CD4-positive, alpha-beta T cell treated with Interleukin-4 for 1 hour (primary cell): Measurements from ENCODE around the gene SDS.
A peak's percentile ranks its signal among the peaks of the same experiment; 100 is the strongest.
"Not testable (repeated sequence)": the region's sequence is repeated elsewhere in the genome, so short reads cannot be mapped to it uniquely, and the experiment has no call there.

Experiments
- DNase-seq, 2 donors: peaks; one replicate each; pipeline ENCODE4 v3.0.0-alpha.2; 2020 to 2022

SDS gene

DNA sequence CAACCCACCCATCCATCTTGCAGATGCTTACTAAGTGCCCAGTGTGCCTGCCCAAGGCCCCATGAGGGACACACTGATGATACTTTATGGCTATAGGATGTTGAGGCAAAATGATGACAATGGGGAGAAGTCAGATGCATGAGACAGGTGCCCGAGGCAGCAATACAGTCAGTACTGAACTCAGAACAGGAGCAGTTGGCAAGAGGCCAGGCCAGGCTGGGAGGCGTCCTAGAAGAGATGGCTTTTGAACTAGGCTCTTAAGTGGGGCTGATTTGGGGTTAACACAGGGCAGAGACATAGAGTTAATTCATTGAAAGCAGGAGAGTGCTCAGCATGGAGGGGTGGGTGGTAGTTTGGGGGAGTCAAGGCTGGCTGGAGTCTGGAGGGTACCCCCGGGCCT is 29.7 kb downstream of the SDS start:
- no peak for DNase-seq

DNA sequence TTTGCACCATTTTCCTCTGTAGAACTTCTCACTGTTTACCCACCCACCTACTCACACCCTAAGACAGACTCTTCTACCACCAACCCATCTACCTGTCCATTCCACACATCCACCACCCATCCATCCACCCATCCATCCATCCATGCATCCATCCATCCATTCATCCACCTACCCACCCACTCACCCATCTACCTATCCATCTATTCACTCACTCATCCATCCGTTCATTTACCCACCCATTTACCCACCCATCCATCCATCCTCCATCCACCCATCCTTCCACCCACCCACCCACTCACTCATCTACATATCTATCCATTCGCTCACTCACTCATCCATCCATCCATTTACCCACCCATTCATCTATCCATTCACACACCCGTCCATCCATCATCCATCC is 30.2 kb downstream of the SDS start:
- DNase-seq, result no peak

DNA sequence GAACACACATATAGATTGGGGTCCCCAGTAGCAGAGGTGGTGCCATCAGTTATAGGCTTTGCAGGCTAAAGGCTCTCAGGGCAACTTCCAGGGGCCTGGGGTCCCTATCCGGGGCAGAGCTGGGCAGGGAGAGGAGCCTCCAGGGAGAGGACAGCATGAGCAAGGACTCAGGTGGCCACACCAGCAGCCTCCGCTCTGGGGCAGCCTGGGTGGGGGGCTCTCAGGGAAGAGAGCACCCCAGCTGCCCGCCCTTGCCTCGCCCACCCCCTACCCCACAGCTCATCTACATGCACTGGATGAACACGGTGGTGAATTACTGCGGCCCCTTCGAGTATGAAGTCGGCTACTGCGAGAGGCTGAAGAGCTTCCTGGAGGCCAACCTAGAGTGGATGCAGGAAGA is 31.3 kb downstream of the SDS start:
- no peak for DNase-seq

DNA sequence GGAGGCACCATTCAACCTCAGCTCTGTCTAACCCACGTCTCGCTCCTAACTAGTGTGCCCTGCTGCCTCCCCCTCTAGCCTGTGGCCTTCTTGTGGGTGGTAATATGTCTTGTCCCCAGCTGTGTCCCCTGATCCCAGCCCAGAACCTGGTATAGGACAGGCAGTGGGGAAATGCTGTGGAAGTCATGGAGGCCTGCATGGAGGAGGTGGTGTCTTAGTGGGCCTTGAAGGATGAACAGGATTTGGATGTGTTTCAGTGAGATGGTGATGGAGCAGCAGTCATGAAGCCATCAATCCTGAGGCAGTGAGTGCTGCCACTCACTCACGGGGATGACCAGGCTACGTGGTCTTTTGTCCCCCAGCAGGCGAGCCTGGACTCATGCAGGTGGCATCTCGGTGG is 31.9 kb downstream of the SDS start:
- DNase-seq, result no peak

DNA sequence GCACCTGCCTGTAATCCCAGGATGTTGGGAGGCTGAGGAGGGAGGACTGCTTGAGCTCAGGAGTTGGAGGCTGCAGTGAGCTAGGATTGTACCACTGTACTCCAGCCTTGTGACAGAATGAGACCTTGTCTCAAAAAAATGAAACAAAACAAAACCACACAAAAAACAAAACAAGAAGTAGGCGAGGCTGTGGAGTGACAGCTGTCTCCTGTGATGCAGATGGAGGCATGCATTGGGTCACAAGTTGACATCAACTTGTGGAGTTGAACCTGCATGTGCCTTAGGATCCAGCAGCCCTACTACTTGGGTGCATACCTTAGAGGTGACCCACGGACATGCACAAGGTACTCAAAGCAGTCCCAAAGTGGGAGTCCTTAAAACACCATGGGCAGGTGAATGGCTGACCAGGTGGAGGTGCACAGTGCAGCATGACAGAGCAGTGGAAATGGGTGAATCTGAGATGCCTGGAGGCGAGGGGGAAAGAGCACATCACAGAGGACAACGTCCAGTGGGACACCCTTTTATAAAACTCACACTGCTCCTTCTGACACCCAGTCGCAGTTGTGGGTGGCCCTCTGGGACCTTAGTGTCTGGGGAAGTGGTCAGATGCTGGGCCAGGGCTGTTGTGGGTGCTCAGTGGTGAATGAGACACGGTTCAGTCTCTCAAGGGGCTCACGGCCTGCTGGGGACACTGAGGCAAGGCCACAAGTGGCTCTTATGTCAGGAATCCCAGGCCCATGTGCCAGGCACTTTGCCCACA is 32.6 kb downstream of the SDS start:
- no peak for DNase-seq

DNA sequence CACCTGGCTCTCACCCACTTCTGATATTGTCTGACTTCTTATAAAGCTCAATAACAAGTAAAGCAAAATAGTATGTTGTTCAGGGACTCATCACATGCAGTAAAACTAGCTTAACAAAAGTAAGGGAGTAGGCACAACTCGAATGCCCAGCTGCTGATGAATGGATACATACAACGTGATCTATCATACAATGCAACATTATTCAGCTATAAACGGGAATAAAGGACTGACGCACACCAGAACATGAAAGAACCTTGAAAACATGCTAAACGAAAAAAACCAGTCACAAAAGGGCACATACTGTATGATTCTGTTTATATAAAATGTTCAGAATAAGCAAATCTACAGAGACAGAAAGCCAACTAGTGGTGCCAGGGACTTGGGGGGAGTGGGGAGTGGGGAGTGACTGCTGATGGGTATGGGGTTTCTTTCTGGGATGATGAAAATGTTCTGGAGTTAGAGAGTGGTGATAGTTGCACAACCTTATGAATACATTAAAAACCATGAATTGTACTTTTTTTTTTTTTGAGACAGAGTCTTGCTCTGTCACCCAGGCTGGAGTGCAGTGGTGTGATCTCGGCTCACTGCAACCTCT is 34.2 kb downstream of the SDS start:
- DNase-seq, result no peak

DNA sequence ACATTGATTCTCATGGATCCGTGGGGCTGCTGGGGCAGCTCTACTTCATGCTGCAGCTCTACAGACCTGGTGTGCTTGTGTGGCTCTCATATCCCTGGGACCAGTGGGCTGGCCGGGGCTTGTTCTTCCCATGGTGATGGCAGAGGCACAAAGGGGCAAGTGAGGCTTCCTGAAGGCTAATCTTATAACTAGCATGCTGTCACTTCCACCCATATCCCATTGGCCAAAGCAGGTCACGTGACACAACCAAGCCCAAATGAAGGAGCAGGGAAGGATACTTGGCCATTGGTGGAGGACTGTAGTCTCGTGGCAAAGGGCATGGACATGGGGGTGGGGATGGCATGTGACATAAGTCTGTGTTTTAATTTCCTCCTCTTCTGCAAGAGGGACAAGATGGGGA is 35.4 kb downstream of the SDS start:
- no peak for DNase-seq

DNA sequence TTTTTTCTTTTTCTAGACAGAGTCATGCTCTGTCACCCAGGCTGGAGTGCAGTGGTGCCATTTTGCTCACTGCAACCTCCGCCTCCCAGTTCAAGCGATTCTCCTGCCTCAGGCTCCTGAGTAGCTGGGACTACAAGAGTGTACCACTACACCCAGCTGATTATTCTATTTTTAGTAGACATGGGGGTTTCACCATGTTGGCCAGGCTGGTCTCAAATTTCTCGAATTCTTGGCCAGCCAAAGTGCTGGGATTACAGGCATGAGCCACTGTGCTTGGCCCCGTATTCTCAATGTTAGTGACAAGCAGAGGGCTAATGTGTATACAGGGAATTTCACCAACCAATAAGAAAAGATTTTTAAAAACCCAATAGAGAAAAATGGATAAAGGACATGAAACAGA is 36.9 kb downstream of the SDS start:
- DNase-seq, result no peak

DNA sequence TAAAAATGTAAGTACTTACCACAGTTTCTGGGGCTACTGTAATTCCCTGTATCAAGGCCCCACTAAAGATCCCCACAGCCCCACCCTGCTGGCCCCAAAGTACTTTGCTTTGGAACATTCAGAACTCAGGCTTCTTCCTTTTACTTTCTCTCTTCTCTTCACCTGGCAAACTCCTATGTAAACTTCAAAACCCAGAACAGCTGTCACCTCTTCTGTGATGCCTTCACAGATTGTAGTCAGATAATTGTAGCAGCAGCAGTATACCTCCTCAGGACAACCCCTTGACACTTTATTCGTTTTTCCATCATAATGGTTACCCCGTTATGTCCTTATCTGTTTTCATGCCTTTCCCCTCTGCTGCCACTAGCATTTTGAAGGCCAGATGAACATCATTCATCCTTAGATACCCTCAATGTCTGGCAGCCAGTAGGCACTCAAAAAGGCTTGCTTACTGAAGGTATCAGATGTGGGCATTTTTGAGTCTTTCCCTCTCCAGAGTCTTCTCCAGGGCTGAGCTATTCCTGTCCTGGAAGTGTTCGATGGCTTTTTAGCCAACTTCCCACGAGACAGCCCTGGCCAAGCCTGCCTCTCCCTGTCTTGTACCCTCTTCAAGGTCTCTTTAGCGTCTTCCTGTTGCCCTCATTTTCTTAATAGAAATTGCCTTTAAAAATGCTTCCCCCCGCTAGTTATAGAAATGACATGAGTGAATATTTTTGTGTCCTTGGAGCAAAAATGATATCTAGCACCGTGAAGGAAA is 37.9 kb downstream of the SDS start:
- no peak for DNase-seq

DNA sequence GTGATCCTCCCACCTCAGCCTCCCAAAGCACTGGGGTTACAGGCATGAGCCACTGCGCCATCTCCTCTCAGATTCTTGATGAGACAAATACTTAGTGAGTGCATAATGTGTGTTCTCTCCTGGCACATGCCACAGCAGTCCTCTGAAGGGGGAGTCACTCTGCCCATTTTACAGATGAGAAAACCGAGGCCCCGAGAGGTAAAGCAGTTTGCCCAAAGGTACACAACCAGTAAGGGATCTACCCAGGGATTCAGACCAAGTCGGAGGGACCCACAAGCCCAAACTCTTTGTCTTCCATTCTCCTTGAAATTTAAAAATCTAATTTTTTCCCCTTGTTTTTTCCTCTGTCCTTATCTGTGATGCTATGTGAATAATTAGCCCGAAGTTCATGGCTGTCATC is 39.0 kb downstream of the SDS start:
- DNase-seq, result no peak

DNA sequence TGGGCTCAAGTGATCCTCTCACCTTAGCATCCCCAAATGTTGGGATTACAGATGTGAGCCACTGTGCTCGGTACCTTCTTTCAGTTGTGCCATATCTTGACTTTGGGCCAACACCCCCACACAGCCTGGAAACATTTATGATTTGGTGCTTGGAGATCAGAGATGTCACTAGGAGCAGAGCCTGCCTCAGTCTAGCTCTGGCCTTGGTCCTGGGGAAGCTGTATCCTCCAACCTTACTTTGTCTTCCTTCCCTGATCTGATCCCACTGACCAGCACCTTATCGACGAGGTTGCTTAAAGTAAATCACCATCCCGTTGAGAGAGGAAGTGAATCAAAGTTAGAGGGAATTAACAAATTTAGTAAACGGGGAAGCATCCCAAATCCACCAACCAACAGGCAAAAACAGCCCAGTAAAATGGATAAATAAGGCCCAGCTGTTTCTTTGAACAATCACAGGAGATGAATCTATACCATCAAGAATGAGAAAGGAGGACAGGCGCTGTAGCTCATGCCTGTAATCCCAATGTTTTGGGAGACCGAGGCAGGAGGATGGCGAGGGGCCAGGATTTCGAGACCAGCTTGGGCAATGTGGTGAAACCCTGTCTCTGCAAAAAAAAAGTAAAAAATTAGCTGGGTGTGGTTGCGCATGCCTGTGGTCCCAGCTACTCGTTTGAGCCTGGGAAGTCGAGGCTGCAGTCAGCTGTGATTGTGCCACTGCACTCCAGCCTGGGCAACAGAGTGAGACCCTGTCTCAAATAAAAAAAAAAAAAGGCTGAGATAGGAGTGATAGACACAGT is 41.9 kb downstream of the SDS start:
- DNase-seq, result no peak

DNA sequence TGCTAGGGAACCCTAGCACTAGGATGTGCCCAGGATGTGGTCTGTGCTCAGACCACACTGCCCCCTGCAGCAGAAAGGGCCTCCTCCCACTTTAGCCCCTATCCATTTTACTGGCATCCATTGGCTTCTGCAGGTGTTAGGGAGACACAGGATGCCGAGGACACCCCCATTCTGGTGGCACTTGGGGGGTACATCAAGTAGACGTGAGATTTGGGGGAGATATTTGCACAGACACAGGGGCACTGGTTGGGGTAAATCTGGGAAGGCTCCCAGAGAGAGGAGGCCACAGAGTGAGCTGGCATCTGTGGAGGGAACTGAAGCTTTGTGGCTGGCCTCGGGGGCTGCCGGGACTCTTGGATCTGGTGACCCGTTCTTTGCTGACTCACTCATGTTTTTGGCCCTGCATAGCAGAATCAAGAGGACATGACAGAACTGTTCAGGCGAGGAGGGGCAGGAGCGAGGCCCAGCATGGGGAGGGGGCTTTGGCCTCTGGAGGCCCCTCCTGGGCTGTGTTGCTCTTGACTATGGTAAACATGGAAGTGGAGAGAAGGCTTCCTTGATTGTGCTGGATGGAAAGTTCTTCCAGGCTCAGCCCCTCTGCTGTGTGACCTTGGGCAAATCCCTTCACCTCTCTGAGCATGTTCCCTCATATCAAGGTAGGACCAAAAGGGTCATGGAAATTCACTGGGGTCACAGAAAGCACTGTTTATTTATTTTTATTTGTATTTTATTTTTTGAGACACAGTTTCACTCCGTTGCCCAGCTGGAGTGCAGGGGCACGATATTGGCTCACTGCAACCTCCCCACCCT is 43.5 kb downstream of the SDS start:
- DNase-seq, result no peak

DNA sequence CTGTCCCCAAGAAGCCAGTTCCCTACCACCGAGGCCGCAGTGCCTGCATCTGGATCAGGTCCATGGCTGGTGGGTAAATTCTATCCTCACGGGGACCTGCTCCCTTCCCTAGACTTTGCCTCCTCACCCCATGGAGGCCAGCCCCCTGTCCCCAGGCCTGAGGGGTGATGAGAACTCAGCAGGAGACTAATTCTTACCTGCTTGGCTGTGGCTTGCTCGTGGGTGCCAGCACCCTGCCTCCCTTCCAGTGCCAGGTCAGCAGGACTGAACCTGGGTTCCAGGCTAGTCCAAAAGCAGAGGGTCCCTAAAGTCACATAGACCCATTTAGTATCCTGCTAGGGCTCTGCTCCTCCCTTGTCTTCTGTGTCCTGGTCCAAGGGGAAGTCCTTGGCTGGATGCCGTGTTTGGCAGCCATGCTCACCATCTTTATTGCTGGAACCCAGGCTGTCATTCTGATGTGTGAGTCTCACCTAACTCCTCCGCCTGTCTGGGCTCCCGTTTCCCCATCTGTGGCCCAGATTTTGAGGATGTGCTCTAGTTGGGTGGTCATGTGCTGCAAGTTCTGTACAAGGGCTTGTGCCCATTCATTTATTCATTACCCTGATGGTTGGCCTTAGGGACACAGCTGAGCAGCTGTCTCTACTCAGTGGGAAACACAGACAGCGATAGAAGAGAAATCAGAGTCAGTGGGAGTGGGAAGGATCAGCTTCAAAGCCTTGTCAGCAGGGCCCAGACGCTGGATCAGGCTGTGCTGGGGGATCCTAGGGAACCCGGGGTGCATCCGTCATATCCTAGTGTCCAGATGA is 44.4 kb downstream of the SDS start:
- no peak for DNase-seq

DNA sequence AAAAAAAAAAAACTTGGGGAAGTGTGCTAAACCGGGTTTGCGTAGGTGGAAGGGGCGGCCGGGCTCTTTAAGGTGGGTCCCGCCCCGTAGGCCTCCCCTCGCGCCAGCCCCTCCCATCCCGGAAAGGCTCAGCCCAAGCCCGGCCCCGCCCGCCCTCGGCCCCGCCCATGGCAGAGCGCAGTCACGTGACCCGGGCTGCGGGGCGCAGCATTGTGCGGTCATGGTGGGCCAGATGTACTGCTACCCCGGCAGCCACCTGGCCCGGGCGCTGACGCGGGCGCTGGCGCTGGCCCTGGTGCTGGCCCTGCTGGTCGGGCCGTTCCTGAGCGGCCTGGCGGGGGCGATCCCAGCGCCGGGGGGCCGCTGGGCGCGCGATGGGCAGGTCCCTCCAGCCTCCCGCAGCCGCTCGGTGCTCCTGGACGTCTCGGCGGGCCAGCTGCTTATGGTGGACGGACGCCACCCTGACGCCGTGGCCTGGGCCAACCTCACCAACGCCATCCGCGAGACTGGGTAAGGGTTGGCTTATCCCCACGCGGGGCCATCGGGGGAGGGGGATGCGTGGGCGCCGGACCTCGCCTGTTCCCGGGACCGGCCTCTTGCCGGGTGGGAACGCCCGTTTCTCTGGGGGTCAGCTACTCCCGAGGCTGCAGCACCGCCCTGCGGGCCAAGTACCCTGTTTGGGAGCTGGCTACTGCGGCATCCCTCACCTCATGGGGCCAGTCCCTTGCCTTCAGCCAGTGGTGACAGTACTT is 45.1 kb downstream of the SDS start, which contains the start of gene PLBD2:
TSS of gene PLBD2 (plus strand) at position 207 of the 752 bp plus-strand sequence. CDS start at position 221, 14 bp downstream.
- DNase-seq, result peak; percentile 96 to 97

DNA sequence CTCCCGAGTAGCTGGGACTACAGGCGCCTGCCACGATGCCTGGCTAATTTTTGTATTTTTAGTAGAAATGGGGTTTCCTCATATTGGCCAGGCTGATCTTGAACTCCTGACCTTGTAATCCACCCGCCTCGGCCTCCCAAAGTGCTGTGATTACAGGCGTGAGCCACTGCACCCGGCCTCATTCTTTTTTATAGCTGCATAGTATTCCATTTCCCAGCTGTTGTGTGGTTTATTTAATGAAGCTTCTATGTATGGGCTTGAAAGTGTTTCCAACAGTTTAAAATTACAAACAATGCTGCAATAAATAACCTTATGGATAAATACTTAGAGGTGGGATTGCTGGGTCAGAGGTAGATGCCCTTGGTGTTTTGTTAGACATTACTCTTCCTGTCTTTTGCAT is 49.5 kb downstream of the SDS start:
- not testable (repeated sequence) for DNase-seq

DNA sequence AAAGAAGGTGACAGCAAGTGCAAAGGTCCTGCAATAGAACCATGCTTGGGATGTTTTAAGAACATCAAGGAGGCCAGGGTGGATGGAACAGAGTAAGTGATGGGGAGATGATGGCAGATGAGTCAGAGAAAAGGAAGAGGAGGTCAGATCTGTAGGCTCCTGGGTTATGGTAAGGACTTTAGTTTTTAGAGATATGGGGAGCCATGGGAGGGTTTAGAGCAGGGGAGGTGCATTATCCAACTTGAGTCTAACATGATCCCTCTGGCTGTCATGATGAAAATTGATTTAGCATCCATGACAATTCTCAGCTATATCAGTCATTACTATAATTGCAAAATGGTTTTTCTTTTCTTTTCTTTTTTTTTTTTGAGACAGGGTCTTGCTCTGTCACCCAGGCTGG is 52.6 kb downstream of the SDS start:
- no peak for DNase-seq

DNA sequence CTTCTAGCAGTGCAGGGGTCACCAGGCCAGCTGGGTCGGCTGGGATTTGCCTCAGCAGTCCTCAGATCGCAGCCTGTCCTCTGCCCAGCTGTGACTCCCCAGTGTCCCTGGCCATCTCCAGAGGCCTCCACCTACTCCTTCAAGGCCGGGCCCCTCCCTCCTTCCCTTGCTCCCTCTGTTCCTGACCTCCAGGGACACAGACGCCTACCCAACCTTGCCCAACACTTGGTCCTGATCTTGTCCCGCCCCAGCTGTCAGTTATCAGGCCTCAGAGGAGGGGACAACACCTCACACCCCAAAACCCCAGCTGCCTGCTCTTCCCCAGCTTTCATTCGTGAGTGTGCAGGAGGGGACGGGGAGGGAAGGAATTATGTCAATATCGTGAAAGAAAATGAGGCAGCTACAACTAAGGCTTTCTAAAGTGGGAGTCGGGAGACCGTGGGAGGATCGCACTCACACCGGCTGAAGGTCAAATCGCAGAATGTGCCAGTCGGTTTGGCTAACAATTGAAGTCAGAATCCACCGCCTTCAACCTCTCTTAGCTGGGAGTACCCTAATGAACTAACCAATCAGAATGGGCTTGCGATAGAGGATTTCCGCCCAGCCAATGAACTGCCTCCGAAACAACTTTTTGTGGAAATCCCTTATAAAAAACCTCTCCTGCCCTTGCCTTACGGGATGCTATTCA is 54.7 kb downstream of the SDS start:
- DNase-seq, result no peak

DNA sequence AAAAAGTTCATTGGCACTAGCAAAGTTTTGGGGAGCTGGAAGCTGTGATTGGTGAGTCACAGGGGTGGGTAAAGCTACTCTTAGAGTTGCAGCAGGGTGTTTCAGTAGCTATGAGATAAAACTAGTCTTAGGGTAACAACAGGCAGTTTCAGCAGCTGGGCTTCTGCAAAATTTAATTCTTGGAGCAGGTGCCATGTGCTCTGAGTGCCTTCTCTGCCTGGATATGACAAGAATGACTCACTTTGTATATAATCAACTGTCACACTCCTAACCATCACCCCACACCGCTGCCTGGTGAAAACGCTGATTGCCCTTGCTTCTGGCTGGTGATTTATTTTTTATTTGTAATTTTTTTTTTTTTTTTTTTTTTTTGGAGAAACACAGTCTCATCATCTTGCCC is 55.8 kb downstream of the SDS start:
- DNase-seq, result no peak

DNA sequence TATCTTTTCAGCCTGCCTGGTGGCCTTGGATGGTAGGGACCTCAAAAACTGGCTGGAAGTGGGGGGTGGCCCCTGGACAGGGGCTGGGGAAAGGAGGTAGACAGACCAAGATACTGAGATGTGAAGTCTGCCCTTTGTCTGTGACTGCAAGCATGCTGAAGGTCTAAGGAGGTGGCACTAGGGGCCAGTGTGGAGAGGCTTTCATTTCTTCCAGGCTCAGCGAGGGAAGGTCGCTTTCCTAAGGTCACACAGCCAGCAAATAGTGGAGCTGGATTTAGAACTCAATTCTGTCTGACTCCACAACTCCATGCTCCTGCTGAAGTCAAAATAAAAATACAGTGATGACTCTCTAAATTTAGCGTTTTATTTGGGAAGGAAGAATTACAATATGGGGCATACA is 56.6 kb downstream of the SDS start:
- no peak for DNase-seq

DNA sequence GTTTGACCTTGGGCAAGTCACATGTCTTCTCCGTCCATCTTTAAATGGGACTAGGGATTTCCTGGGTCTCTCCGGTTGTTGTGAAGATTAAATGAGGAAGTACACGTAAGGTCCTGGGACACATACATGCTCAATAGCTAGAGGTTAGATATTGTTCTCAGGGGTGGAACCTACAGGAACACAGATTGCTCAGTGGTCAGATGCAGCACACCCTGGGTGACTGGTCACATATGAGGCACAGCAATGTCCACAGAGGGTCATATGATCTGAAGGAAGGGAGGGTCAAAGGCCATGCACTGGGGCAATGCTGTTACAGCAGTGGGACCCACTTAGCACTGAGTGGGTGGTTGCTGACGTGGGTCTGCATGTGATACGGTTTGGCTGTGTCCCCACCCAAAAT is 57.3 kb downstream of the SDS start:
- DNase-seq, result no peak
